ENCODE data around the gene LRIG2.

GRCh38 chr1:113109908-113110554, 37.0 kb downstream of the LRIG2 start:
- no peak for TF ChIP-seq CTCF (IDR thresholded peaks at IDR 0.05)
- TF ChIP-seq EP300 (IDR thresholded peaks at IDR 0.05; ENCODE audit: low read depth): no peak

Measured in transverse colon (tissue), 3 donors.